H1 (cell line): ENCODE data around the gene CD7. TPM values are rescaled to one million over a fixed set of nuclear protein-coding genes. Genes with fewer than 3 reads are reported as not detected.

Source experiments
- CTCF ChIA-PET: fragments of 300-600 bp; sonication (Branson Sonifier 250); formaldehyde crosslinking; loops from one replicate; lab custom pipeline; 2021; ENCODE audit not compliant: partially characterized antibody; lab: Charles Lee
- POLR2A ChIA-PET: fragments of 300-600 bp; sonication (Branson Sonifier 250); formaldehyde crosslinking; loops from one replicate; lab custom pipeline; 2021; ENCODE audit warnings: inconsistent platforms; ENCODE audit not compliant: partially characterized antibody; lab: Charles Lee
- DNase-seq, 2 experiments: peaks; one replicate each; pipeline versions ENCODE4 v3.0.0 to v3.0.0-alpha.2; 2010 to 2022; ENCODE audit warnings: low spot score in 2 of 2, low read depth in 1 of 2, mixed read lengths in 1 of 2
- FAIRE-seq: peaks from 2 replicates; lab custom pipeline; 2011; peaks lifted over from hg19 to GRCh38; lab: Jason Lieb, UNC
- H2AFZ ChIP-seq: 2 replicates; pipeline ENCODE4 v1.8.1; 2012; ENCODE audit warnings: low read length, inconsistent platforms
- H2AK5ac ChIP-seq: 2 replicates; pipeline ENCODE4 v1.6.1; 2013; ENCODE audit warnings: low read depth, low read length
- H2BK120ac ChIP-seq: replicated peaks from 2 replicates; pipeline ENCODE3; 2013; ENCODE audit warnings: low read depth, low read length, inconsistent platforms
- H2BK12ac ChIP-seq: 2 replicates; pipeline ENCODE4 v1.6.1; 2013; ENCODE audit warnings: low read depth, low read length
- H2BK15ac ChIP-seq: 2 replicates; pipeline ENCODE4 v1.6.1; 2013; ENCODE audit warnings: low read length
- H2BK20ac ChIP-seq: 2 replicates; pipeline ENCODE4 v1.6.1; 2013; ENCODE audit warnings: low read length
- H2BK5ac ChIP-seq: 2 replicates; pipeline ENCODE4 v1.6.1; 2013; ENCODE audit warnings: low read depth, low read length
- H3K14ac ChIP-seq: 2 replicates; pipeline ENCODE4 v1.6.1; 2013; ENCODE audit warnings: inconsistent platforms; ENCODE audit not compliant: insufficient read length
- H3K18ac ChIP-seq: 2 replicates; pipeline ENCODE4 v1.6.1; 2013; ENCODE audit warnings: low read length; ENCODE audit errors: extremely low read depth
- H3K23ac ChIP-seq: 2 replicates; pipeline ENCODE4 v1.6.1; 2013; ENCODE audit warnings: inconsistent platforms; ENCODE audit not compliant: insufficient read length
- H3K23me2 ChIP-seq: 2 replicates; pipeline ENCODE4 v1.6.1; 2013; ENCODE audit warnings: low read depth, low read length
- H3K27ac ChIP-seq: 2 replicates; pipeline ENCODE4 v1.6.1; 2011; ENCODE audit warnings: low read depth, low read length, inconsistent platforms
- H3K27me3 ChIP-seq, 4 experiments: replicated peaks in 1 of 4; 1 replicate in 1 of 4; 2 replicates in 3 of 4; pipeline versions ENCODE4 v1.6.1 to v1.8.1; 2011 to 2013; ENCODE audit warnings: low read length in 3 of 4, mild to moderate bottlenecking in 3 of 4, inconsistent platforms in 2 of 4, mixed read lengths in 2 of 4, moderate library complexity in 1 of 4; ENCODE audit not compliant: control insufficient read depth in 3 of 4, insufficient read depth in 3 of 4; ENCODE audit errors: extremely low read depth in 1 of 4
- H3K36me3 ChIP-seq, 4 experiments: 2 replicates each; pipeline versions ENCODE4 v1.6.1 to v1.8.1; 2011 to 2013; ENCODE audit warnings: mild to moderate bottlenecking in 4 of 4, low read length in 3 of 4, moderate library complexity in 2 of 4, control low read depth in 1 of 4, inconsistent platforms in 1 of 4; ENCODE audit not compliant: insufficient read depth in 4 of 4, control insufficient read depth in 2 of 4
- H3K4ac ChIP-seq: replicated peaks from 2 replicates; pipeline ENCODE3; 2013; ENCODE audit warnings: low read length, low read depth, mixed read lengths, inconsistent platforms; ENCODE audit not compliant: insufficient read length
- H3K4me1 ChIP-seq, 4 experiments: replicated peaks in 1 of 4; 1 replicate in 1 of 4; 2 replicates in 3 of 4; pipeline versions ENCODE4 v1.6.1 to v1.8.1; 2011 to 2013; ENCODE audit warnings: low read length in 3 of 4, inconsistent platforms in 2 of 4, mixed read lengths in 1 of 4; ENCODE audit not compliant: insufficient read depth in 4 of 4, control insufficient read depth in 3 of 4
- H3K4me2 ChIP-seq, 2 experiments: 2 replicates each; pipeline versions ENCODE4 v1.6.1 to v1.8.1; 2011 to 2013; ENCODE audit warnings: low read depth in 2 of 2, low read length in 2 of 2, control low read depth in 1 of 2, inconsistent platforms in 1 of 2, mild to moderate bottlenecking in 1 of 2; ENCODE audit not compliant: insufficient read depth in 1 of 2
- H3K4me3 ChIP-seq, 4 experiments: fragments of 200-600, 300-600 bp in 1 of 4; sonication (generic), shearing (Covaris generic), sonication (Bioruptor Twin) in 1 of 4; 2 replicates each; pipeline versions ENCODE4 v1.5.1 to v1.8.1; 2011 to 2016; ENCODE audit warnings: low read length in 4 of 4, low read depth in 3 of 4, control low read depth in 2 of 4, inconsistent platforms in 2 of 4, mild to moderate bottlenecking in 2 of 4, mixed read lengths in 1 of 4, moderate library complexity in 1 of 4; ENCODE audit not compliant: insufficient read depth in 2 of 4; ENCODE audit errors: extremely low read depth in 1 of 4
- H3K56ac ChIP-seq: replicated peaks from 2 replicates; pipeline ENCODE3; 2013; ENCODE audit warnings: low read depth, mild to moderate bottlenecking, mixed read lengths, low read length, inconsistent platforms; ENCODE audit not compliant: insufficient read length
- H3K79me1 ChIP-seq: 2 replicates; pipeline ENCODE4 v1.6.1; 2013; ENCODE audit warnings: low read depth, low read length, control low read depth
- H3K79me2 ChIP-seq, 2 experiments: 2 replicates each; pipeline versions ENCODE4 v1.6.1 to v1.8.1; 2012 to 2013; ENCODE audit warnings: low read length in 2 of 2, mild to moderate bottlenecking in 2 of 2, inconsistent platforms in 1 of 2; ENCODE audit not compliant: insufficient read depth in 2 of 2, control insufficient read depth in 1 of 2
- H3K9ac ChIP-seq, 4 experiments: replicated peaks in 1 of 4; 1 replicate in 1 of 4; 2 replicates in 3 of 4; pipeline versions ENCODE4 v1.6.1 to v1.8.1; 2011 to 2013; ENCODE audit warnings: low read depth in 3 of 4, low read length in 3 of 4, control low read depth in 2 of 4, mild to moderate bottlenecking in 2 of 4, moderate library complexity in 2 of 4, inconsistent platforms in 1 of 4; ENCODE audit errors: extremely low read depth in 1 of 4
- H3K9me3 ChIP-seq, 2 experiments: 2 replicates each; pipeline versions ENCODE4 v1.6.1 to v1.8.1; 2012 to 2013; ENCODE audit warnings: mild to moderate bottlenecking in 2 of 2, moderate library complexity in 2 of 2, control low read depth in 1 of 2, inconsistent platforms in 1 of 2, low read depth in 1 of 2, low read length in 1 of 2, mixed read lengths in 1 of 2; ENCODE audit not compliant: insufficient read depth in 2 of 2
- H4K20me1 ChIP-seq, 2 experiments: replicated peaks in 1 of 2; 2 replicates each; pipeline versions ENCODE3 to v1.8.1; 2011 to 2013; ENCODE audit warnings: inconsistent platforms in 2 of 2, low read length in 2 of 2, mild to moderate bottlenecking in 1 of 2; ENCODE audit not compliant: insufficient read depth in 2 of 2, control insufficient read depth in 1 of 2
- H4K5ac ChIP-seq: 2 replicates; pipeline ENCODE4 v1.6.1; 2013; ENCODE audit warnings: low read length, low read depth, mixed read lengths, inconsistent platforms; ENCODE audit not compliant: insufficient read length
- H4K8ac ChIP-seq: 2 replicates; pipeline ENCODE4 v1.8.0; 2013; ENCODE audit warnings: mild to moderate bottlenecking, moderate library complexity, low read length, inconsistent platforms; ENCODE audit not compliant: insufficient read depth; ENCODE audit errors: extremely low read depth
- H4K91ac ChIP-seq: replicated peaks from 2 replicates; pipeline ENCODE3; 2013; ENCODE audit warnings: low read length, mixed read lengths, inconsistent platforms; ENCODE audit not compliant: insufficient read length
- POLR2AphosphoS5 ChIP-seq: IDR thresholded peaks from 2 replicates; pipeline ENCODE4 v1.6.1; 2011; ENCODE audit warnings: low read depth, low read length
- RBBP5 ChIP-seq: IDR thresholded peaks from 2 replicates; pipeline ENCODE4 v1.7.1; 2012; ENCODE audit warnings: low read depth, mild to moderate bottlenecking, inconsistent platforms, low read length, moderate library complexity, borderline replicate concordance
- SAP30 ChIP-seq: fragments of 300-600 bp; sonication (generic); IDR thresholded peaks from 2 replicates; pipeline ENCODE4 v1.7.1; 2012; ENCODE audit warnings: low read length, moderate library complexity, mild to moderate bottlenecking, inconsistent platforms; ENCODE audit not compliant: insufficient read depth, insufficient replicate concordance
- WGBS, 2 experiments: shearing (Covaris generic) in 1 of 2; methylation state at CpG; one replicate each; pipeline versions ENCODE4 v1.1.6 to v1.1.7; 2013 to 2015; ENCODE audit warnings: low lambda C conversion rate in 2 of 2, mixed read lengths in 2 of 2, inconsistent platforms in 1 of 2, low coverage in 1 of 2, missing lambda C conversion rate in 1 of 2; ENCODE audit not compliant: insufficient replicate concordance in 2 of 2, insufficient coverage in 1 of 2, insufficient read length in 1 of 2; ENCODE audit errors: extremely low coverage in 1 of 2, missing lambda C conversion rate in 1 of 2; 5-methylcytosine and 5-hydroxymethylcytosine counted together
- polyA plus RNA-seq, 7 experiments: library from polyadenylated mRNA; depleted of rRNA in 3 of 7; stranded (reverse) in 5 of 7; unstranded in 2 of 7; fragments of >200 nt in 5 of 7; fragments of 200-250 nt in 2 of 7; gene quantifications; 1 replicate in 5 of 7; 2 replicates in 1 of 7; 4 replicates in 1 of 7; pipeline versions ENCODE4 v1.2.1 to v1.2.3, GENCODE V29; 2011 to 2013; ENCODE audit warnings: missing spikeins in 2 of 7, mixed read lengths in 2 of 7
- total RNA-seq: library from RNA; stranded (reverse); fragmentation: NEBNext Ultra II Directional; extraction: Animal tissue kit (Norgen Biotek cat#: 25700); gene quantifications from 2 replicates; pipeline ENCODE4 v1.2.1, GENCODE V29; 2021
- TF ChIP-seq, protein P1 (sequence below): IDR thresholded peaks from 2 replicates; pipeline ENCODE4 v1.6.1; 2012; ENCODE audit warnings: low read length, inconsistent platforms

The CD7 gene
- total and polyA plus RNA-seq, 2 of the 8 experiments (the other 6 are each of a cell fraction or from before 2014, with no cell fraction given): 0.83 to 0.86 TPM

DNA sequence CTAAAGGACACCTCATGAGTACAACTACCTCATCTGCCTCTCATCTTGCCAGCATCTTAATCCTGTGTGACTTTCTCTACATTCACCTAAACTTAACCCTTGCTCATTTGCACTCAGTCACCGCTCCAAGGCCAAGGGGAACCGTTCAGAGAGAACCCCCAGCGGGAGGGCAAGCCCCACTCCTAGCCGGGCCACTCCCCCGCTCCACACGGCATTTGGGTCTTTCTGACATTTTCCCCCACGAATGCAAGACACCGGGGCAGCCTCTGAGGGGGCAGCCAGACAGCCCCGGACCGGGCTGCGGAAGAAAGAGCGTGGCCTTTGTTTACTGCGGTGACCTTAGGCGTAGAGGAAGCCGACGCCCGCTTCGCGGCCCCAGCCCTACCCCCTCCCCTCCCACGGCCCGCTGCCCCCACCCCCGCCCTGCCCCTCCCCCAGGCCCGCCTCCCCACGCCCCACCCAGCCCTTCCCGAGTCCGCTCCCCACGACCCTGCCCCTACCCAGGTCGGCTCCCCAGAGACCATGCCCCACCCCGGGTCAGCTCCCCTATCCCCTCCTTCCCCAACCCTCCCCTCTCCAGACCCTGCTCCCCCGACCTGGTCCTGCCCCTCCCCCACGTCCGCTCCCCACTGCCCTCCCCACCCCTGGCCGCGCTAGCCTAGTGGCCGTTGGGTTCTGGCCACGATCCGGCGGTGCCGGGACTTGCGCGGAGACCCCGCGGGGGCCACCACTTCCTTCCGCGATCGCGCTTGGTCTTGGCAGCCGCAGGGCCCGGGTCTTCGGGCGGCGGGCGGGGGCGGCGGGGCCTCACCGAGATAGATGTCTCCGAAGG, 44.7 kb downstream of the CD7 start:
- Histone ChIP-seq H2BK20ac (no peak overlapping the region), H4K8ac (peak overlapping the region; percentile 99; the same call in 1 of the 2 replicates), H2AK5ac (peak overlapping the region; percentile 77; the same call in 1 of the 2 replicates), H3K4me2 (peak overlapping the region; percentile 71 to 75), H3K4me3 (peak overlapping the region; percentile 84 to 95 (median 89)), H3K27ac (peak overlapping the region; percentile 95; the same call in 1 of the 2 replicates), H2BK5ac (peak overlapping the region; percentile 95), H2BK15ac (no peak overlapping the region), H3K9ac (peak overlapping the region; percentile 85 to 91 (median 90)), H3K9me3 (no peaks in the 10 kb centered on the region), H3K18ac (no peak overlapping the region), H3K79me1 (peaks cover 17% of the 10 kb centered on the region), H3K23me2 (peaks cover 6% of the 10 kb centered on the region), H3K36me3 (peaks cover 3 to 23% (median 5%) of the 10 kb centered on the region in 4 experiments; a peak in 3 of 8 replicates), H4K5ac (no peak overlapping the region), H3K56ac (no peak overlapping the region), H3K14ac (no peak overlapping the region), H3K79me2 (peaks cover 46 to 50% of the 10 kb centered on the region in 2 experiments), H3K27me3 (peaks cover 0 to 5% (median 5%) of the 10 kb centered on the region in 4 experiments; a peak in 3 of 7 replicates), H3K4ac (no peak overlapping the region), H3K23ac (no peak overlapping the region), H4K20me1 (peaks cover 34 to 37% of the 10 kb centered on the region in 2 experiments), H2BK12ac (no peak overlapping the region), H2BK120ac (no peak overlapping the region), H2AFZ (no peak overlapping the region), H4K91ac (peak overlapping the region; percentile 57), H3K4me1 (peaks cover 0 to 30% (median 7%) of the 10 kb centered on the region in 4 experiments; a peak in 6 of 7 replicates)
- FAIRE-seq (no peak), DNase-seq (no peak)
- ChIA-PET POLR2A (interaction anchor here (0.7 to 6.4 kb wide), 16 partner anchors 9 to 146 kb away, joined by 3 to 41 read pairs (median 4); partner anchors contain the start of genes CCDC57, HEXD and OGFOD3), CTCF (no interaction called here)
- 1% methylated on average over 15 of the region's 57 CpGs; no CpG with 5 or more reads in 1 of the 2 experiments for WGBS, 2 experiments
- TF ChIP-seq POLR2AphosphoS5 (peak; percentile 57; the same call in 1 of the 2 replicates), RBBP5 (0 out of 2 replicates have a peak, but pooled peaks have one; percentile 3), SAP30 (peak; percentile 84)
- TF ChIP-seq, protein P1, sequence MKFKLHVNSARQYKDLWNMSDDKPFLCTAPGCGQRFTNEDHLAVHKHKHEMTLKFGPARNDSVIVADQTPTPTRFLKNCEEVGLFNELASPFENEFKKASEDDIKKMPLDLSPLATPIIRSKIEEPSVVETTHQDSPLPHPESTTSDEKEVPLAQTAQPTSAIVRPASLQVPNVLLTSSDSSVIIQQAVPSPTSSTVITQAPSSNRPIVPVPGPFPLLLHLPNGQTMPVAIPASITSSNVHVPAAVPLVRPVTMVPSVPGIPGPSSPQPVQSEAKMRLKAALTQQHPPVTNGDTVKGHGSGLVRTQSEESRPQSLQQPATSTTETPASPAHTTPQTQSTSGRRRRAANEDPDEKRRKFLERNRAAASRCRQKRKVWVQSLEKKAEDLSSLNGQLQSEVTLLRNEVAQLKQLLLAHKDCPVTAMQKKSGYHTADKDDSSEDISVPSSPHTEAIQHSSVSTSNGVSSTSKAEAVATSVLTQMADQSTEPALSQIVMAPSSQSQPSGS: no peak
